Middle frontal gyrus (tissue), 1 donor: ENCODE measurements around the gene TRIM38.
"Not testable (repeated sequence)": the region's sequence is repeated elsewhere in the genome, so short reads cannot be mapped to it uniquely, and the experiment has no call there.

Experiments used
- DNase-seq: peaks from one replicate; pipeline ENCODE4 v3.0.0-alpha.2; 2015; ENCODE audit warnings: low spot score; ENCODE audit errors: extremely low spot score

The TRIM38 gene, protein sequence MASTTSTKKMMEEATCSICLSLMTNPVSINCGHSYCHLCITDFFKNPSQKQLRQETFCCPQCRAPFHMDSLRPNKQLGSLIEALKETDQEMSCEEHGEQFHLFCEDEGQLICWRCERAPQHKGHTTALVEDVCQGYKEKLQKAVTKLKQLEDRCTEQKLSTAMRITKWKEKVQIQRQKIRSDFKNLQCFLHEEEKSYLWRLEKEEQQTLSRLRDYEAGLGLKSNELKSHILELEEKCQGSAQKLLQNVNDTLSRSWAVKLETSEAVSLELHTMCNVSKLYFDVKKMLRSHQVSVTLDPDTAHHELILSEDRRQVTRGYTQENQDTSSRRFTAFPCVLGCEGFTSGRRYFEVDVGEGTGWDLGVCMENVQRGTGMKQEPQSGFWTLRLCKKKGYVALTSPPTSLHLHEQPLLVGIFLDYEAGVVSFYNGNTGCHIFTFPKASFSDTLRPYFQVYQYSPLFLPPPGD

DNA sequence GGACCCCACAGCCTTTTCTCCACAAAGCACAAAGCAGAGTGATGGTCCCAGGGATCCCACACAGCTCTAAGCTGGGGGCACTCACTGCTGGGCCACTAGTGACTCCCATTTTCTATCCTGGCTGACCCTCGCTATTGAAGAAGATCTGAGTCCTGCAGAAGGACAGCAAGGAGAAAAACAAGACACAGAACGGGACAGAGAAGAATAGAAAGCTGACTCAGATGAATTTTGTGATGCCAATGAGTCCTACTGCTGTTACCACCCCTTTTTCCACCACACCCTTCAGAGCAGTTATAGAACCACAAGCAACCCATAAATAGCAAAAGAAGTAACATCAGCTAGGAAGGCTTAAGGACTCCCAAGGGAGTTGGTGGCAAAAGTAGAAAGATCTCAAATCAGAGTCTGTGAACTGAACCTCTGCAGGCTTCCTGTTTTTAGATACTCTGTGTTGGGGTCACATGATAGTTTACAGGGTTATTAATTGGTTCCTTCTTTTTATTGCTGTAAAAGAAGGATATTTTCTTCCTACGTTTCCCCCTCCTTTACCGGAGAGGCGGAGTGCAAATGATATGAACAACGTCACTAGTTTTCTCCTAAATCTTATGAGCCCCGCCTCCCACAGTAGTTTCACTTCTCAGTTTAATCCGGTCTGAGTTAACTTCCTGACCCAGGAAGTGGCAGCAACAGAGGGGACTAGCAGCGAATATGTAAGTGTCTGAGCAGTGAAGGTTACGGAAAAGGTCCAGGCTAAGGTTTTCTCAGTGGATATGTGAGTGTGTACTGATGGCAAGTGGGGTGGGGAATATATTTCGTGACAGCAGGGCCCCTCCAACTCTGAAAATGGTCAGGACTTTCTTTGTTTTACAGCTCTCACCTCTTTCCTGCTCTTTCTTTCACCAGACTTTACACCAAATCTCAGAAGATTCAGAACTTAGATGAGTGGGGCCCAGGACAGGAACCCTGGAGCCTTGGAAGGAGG lies at the start of gene TRIM38:
TRIM38 (plus strand) TSS at position 654 of the 979 bp plus-strand sequence. CDS start 3,721 bp downstream, outside the sequence.
- DNase-seq, result no peak

DNA sequence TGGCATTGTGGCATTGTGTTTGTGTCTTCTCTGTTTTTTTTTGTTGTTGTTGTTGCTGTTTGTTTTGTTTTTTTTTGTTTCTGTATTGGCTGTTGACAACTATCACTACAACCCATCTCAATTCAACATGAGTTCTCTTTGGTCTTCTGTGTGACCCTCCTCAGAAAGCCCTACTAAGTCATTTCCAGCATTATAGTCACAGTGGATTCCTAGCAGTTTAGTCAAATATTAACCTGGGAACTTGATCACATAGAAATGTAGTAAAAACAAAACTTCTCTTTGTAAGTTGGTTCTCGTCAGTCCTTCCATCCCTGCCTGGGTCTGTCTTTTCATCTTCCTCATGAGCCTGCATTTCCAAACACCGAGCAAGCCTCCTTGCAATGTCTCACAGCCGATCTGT lies 48.9 kb upstream of the TRIM38 start:
- no peak for DNase-seq

DNA sequence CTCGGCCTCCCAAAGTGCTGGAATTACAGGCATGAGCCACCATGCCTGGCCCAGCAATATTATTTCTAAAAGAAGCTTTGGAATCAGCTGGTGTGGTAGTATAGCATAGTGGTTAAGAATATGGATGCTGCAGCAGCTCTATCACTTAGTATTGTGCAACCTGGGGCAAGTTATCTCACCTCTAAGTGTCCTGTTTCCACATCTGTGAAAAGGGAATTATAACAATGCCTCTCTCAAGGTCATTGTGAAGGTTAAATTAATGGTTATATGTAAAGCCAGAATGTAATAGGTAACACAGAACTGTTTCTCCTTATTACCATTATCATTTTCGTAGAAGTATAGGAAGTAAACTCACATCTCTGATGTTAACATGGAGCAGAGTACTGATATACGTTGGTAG lies 46.3 kb upstream of the TRIM38 start:
- DNase-seq, result no peak

DNA sequence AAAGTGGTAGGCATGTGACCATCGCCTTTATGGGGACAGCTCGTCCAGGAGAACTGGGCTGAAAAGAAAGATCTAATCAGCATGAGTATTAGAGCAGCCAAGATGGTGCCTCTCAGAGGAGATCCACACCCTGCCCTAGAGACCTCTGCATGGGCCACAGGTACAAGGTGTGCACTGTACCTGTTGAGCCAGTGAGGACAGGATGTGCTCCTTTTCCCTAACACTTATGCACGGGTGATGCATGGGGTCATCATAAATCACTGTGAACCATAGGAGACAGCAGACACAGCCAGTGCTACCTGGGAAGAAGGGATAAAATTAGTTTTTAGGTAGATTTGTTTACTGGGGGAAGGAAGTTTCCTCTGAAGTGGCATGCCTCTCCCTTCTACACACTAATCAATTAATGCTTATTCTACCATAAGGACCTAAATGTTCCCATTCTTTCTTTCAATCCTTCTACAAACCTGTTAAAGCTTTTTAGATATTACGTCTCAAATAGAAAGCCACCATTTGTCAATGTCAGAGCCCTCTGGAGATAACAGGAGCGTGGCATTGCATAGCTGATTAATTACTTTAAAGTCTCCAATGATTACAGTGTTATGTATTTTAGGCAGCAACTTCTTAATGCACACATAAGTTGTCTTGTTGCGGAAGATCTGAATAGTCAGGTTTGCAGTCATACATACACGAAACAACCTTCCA lies 45.7 kb upstream of the TRIM38 start:
- no peak for DNase-seq

DNA sequence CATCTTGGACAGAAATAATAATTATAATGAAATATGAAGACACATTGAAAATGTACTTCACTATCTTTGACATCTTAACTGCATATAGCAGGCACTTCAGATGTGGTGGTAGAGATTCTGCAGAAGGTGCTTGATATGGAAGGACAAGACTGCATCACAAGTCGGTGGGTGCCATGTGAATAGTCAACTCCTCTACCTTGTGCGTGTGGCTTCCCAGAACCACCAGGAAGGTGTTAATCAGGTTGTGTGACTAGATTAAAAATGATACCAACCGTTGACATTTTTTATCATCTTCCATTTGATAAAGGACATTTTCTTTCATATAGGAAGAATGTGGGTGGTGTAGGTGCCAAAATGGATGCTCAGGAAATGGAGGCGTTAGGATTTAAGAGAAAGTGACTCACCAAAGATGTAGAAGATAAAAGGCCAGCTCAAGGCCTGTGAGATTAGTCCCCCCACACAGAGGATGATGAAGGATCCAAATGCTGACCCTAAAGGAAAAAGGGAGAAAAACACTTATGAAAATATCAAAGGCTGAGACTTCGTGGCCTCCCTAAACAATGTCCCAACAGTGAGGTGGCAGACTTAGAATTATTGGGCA lies 44.4 kb upstream of the TRIM38 start:
- no peak for DNase-seq

DNA sequence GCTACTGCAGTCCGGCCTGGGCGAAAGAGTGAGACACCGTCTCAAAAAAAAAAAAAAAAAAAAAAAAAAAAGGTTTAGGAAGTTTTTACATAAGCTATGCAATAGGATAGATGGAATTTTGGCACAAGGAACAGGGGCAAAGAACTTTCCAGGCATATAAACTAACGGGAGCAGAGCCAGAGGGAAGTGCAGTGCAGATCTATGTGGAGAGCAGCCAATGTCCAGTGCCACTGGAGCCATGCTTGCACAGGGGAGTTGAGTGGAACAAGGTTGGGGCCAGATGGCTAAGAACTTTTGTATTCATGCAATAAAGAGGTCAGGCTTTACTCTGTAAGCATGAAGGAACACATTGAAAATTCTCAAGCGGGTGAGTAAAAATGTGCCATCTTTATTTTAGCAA lies 42.9 kb upstream of the TRIM38 start:
- no peak for DNase-seq

DNA sequence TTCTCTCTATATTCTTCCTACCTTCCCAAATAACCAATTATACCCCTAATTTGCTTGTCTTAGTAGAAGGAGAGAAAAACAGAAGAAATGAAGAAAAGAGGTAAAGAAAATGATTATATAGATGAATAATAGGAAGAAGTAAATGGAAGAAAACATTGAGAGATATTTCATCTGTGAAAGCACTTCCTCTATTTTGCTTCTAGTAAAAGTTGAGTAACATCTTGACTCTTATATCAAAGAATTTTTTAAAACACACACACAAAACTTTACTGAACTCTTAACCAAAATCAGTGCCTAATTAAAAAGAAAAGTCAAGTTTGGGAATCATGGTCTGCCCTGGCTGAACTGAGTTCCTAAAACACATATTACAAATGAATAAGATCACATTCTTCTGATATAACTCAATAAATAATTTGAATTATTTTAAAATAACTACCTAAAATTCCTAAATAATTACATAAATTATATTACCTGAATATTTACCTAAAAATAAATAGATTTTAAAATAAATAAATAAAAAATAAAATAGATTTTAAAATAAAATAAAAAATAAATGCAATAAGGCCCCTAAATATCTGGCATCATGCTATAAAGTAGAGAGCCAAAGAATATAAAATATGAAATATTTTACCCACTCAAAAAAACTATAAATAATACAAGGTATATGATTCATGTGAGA lies 40.9 kb upstream of the TRIM38 start:
- DNase-seq, result no peak

DNA sequence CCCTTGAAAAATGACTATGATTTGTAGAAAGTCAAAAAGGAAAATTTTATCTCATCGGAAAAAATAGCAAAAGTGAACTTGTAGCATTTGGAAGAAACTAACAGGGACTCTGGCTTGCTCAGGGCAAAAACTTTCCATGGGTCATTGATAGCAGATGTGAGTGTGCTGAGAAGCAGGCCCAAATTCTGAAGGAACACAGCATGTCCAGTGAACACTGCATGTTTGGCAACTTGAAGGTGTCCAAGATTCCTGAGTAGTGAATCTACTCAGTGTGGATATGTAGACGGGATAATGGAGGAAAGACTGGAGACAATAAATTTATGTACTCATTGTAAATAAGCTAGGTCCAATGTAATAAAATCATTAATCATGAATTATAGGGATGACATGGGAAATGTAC lies 40.3 kb upstream of the TRIM38 start:
- no peak for DNase-seq

DNA sequence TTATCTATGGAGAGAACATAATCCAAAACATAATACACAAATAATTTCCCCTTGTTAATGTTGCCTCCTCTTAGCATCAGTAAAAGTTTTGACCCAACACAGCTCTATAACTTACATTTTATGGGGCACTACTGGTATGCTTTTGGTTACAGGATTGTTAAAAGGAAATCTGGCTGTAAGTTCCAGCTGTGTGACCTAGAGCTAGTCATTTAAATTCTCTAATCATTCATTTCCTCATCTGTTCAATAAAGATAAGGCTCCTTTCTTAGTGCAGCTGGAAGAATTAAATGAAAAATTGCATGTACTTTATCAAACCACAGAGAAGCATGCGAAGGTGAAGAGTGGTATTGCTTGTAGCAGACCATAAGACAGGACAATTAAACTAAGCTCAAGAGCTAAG lies 36.7 kb upstream of the TRIM38 start:
- DNase-seq, result no peak

DNA sequence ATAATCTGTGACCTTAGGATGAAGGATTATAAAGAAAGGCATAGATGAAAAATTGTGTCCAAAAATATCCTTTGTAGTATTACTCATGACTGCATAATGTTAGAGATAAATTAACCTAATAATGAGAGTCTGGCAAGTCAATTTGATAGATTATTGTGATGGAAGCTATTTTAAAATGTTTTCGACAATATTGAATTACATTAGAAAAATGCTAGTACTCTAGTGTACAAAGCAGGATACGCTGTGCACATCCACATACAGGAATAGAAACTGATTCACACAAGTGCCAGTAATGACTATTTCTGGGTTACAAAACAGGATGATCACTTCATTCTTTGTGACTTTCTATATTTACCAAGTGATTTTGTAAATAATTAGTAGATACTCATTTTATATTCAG lies 35.4 kb upstream of the TRIM38 start:
- no peak for DNase-seq

DNA sequence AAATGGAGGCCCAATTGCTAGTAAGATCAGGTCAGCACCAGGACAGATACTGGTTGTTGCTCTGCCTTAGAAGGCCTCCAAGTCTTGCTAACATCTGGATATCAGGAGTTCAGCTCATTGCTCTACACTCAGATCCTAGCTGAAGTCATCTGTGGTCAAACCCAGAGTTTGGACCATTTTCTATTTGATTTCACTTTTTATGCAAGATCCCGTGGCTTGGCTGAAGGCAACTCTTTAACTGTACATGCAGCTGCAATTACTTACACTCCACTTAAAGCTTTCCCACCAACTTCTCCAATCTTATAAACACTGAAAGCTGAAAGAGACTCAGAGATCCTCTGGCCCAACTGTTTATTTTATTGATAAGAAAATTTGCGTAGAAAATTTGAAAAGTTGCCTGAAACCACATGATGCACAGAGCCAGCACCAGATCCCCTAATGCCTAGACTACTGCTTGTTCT lies 34.8 kb upstream of the TRIM38 start:
- no peak for DNase-seq

DNA sequence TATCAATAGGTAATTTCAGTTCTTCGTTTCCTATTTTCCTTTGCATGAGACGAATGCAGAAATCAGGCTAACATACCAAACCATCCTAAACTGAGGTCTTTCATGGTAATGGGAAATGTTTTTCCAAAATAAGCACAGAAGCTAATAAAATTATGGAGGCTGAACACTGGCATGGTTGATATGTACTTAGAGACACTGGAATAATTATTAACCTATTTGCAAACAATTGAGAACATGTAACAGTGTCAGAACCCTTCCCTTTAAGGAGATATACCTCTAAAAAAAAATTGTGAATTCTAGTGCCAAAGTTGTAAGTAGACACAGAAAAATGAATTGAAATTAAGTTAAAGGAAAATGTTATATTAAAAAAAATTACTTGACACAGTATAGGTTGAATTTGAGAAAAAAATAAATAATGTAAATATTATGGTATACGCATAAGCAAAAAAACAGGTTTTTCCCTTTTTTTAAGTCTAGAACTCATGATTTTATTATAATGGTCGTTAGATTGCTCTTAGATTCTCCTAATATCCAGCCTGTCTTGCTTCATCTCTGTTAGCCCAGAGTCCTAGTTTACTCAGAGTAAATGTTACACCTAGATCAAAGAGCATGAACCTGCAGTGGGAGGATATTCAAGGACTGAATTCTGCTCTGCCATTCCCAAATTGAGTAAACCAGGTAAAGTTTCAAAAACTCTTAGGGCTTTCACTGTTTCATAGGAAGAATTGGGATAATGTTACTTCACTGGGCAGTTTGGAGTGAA lies 33.9 kb upstream of the TRIM38 start:
- DNase-seq, result no peak

DNA sequence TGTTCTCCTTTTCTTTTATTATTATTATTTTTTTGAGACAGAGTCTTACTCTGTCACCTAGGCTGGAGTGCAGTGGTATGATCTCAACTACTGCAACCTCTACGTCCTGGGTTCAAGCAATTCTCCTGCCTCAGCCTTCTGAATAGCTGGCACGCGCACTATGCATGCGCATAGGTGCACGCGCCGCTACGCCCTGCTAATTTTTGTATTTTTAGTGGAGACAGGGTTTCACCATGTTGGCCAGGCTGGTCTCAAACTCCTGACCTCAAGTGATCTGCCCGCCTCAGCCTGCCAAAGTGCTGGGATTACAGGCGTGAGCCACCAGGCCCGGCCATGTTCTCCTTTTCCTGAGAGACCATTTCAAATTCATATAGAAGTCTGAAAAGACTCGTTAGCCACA lies 32.8 kb upstream of the TRIM38 start:
- DNase-seq, result not testable (repeated sequence)

DNA sequence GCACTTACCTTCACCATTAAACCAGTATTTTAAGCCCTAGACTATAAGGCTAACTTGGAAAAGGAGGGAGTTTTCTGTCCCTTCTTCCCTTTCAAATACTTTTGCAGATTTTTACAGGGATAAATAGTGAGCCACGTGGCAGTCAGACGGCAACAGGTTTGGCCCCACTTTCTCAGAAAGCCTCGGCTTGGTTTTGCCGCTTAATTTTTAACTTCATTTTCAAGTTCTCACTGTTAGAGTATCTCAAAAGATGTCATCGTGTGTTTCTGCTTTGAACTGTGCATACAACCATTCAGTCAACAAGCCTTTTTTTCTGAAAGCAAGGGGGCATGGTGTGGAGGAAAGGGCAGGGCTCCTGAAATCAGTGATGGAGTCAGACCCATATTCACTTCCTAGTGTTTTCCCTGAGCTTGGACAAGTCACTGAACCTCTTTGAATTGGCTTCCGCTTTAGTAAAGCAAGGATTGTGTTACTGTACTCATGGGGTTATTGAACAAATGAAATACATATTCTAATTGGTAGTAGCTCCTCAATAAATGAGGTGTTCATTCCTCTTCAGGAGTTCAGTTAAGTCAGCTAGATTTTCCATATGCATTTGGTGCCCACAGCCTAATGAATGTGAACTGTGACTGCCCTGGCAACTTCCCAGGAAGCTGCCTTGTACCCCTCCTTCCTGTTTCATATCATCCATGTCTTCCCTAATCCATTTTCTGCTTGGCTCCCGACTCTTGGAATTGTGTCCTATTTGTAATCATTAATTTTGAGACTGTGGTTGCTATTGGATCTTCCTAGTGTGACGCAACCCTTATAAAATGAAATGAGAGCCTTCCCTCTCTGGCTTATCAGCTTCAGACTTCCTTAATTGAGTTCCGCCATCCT lies 31.8 kb upstream of the TRIM38 start, which contains the start of gene SLC17A2:
SLC17A2 (minus strand) TSS at position 160 of the 879 bp plus-strand sequence. CDS start 4,895 bp downstream, outside the sequence.
- no peak for DNase-seq

DNA sequence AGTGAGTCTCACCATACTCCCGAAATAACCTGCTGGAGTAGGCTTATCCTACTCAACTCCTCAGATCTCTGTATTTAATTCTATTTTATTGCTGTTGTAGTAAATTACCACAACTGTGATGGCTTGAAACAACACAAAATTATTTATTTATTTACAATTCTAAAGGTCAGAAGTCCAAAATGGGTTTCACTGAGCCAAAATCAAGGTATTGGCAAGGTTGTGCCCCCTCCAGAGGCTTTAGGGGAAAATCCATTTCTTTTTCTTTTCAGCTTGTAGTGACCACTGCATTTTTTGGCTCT lies 31.2 kb upstream of the TRIM38 start:
- DNase-seq, result no peak

DNA sequence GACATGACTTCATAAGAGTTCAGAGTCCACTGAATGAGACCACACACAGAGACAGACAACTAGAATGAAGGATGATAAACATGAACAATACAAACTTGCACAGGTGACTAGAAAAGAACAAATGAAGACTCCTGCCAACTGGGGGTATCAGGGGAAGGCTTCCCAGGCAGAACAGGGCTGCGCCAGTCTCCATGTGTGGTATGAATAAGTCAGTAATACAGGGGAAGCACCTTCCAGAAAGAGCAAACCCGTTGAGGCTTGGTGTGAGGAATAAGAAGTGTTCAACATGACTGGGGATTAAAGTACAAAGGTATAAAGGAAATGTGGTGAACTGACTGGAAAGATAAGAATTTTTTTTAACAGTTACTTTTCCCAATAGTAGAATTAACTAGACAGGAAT lies 28.4 kb upstream of the TRIM38 start:
- no peak for DNase-seq

DNA sequence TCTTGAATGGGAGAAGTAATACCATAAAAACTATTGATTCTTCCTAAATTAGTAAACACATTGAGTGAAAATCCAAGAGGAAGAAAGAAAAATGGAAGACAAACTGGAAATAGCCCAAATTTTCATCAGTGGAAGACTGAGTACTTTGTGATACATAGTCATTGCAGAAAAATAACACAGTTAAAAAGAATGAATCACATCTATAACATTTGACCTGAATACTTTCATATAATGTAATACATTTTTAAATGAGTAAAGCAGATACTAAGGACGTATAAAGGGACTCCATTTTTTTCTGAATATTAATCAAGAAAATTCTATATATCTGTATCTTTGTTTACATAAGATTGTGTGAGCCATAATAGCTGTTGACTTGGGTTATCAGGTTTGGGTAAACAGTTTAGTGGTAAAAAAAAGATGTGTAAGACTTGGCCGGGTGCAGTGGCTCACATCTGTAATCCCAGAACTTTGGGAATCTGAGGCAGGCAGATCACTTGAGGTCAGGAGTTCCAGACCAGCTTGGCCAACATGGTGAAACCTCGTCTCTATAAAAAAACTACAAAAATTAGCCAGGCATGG lies 27.8 kb upstream of the TRIM38 start:
- no peak for DNase-seq

DNA sequence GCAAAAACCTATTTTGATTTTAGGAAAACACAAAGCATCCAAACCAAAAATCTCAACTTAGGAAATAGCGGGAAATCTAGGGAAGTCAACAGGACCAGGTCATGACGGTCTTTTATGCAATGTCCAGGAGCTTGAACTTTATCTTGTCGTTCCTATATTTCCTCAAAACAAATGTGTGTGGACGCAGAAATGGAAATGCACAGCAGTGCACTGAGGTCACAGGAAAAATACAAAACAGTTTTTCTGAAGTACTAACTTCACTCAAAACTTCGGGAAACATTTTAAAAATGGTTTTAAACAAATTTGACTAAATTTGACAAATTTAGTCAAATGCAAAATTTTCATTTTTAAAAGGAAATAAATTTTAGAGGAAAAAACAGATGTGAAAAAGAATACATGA lies 26.6 kb upstream of the TRIM38 start:
- no peak for DNase-seq
